Measurements from ENCODE around the gene HRAS.

Gene HRAS

GRCh38 chr11:504053-504993 is 31.1 kb downstream of the HRAS start:
- H3K4me3 ChIP-seq (replicated peaks; ENCODE audit: low read depth, low read length) = peak overlapping the region; percentile 94
- DNase-seq (ENCODE audit: low read depth) = peak; percentile 69
- TF ChIP-seq, protein P1, sequence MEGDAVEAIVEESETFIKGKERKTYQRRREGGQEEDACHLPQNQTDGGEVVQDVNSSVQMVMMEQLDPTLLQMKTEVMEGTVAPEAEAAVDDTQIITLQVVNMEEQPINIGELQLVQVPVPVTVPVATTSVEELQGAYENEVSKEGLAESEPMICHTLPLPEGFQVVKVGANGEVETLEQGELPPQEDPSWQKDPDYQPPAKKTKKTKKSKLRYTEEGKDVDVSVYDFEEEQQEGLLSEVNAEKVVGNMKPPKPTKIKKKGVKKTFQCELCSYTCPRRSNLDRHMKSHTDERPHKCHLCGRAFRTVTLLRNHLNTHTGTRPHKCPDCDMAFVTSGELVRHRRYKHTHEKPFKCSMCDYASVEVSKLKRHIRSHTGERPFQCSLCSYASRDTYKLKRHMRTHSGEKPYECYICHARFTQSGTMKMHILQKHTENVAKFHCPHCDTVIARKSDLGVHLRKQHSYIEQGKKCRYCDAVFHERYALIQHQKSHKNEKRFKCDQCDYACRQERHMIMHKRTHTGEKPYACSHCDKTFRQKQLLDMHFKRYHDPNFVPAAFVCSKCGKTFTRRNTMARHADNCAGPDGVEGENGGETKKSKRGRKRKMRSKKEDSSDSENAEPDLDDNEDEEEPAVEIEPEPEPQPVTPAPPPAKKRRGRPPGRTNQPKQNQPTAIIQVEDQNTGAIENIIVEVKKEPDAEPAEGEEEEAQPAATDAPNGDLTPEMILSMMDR (IDR thresholded peaks at IDR 0.05; ENCODE audit: low read length, missing control alignments) = no peak

- TF ChIP-seq, protein P1 (IDR thresholded peaks at IDR 0.05; ENCODE audit: low read length, missing control alignments) = no peak
- peak overlapping the region; percentile 94 for H3K4me3 ChIP-seq (replicated peaks; ENCODE audit: low read depth, low read length)
- DNase-seq (ENCODE audit: low read depth) = peak; percentile 76
Observed at GRCh38 chr11:503179-503981, 32.0 kb downstream of the HRAS start.

- H3K4me3 ChIP-seq (replicated peaks; ENCODE audit: low read depth, low read length) = peak overlapping the region; percentile 8
- TF ChIP-seq, protein P1 (IDR thresholded peaks at IDR 0.05; ENCODE audit: low read length, missing control alignments) = no peak
- no peak for DNase-seq (ENCODE audit: low read depth)
Observed at GRCh38 chr11:502288-503178, 32.8 kb downstream of the HRAS start.

GRCh38 chr11:501683-502287 is 33.6 kb downstream of the HRAS start:
- no peak overlapping the region for H3K4me3 ChIP-seq (replicated peaks; ENCODE audit: low read depth, low read length)
- TF ChIP-seq, protein P1 (IDR thresholded peaks at IDR 0.05; ENCODE audit: low read length, missing control alignments) = no peak
- no peak for DNase-seq (ENCODE audit: low read depth)

- no peak overlapping the region for H3K4me3 ChIP-seq (replicated peaks; ENCODE audit: low read depth, low read length)
- DNase-seq (ENCODE audit: low read depth) = no peak
- TF ChIP-seq, protein P1 (IDR thresholded peaks at IDR 0.05; ENCODE audit: low read length, missing control alignments) = no peak
Observed at GRCh38 chr11:501001-501682, 34.2 kb downstream of the HRAS start.
